ENCODE results near the gene ANKRD13C.

The ANKRD13C gene

GRCh38 chr1:70290218-70290617 is 64.3 kb downstream of the ANKRD13C start:
- TF ChIP-seq, protein P1, sequence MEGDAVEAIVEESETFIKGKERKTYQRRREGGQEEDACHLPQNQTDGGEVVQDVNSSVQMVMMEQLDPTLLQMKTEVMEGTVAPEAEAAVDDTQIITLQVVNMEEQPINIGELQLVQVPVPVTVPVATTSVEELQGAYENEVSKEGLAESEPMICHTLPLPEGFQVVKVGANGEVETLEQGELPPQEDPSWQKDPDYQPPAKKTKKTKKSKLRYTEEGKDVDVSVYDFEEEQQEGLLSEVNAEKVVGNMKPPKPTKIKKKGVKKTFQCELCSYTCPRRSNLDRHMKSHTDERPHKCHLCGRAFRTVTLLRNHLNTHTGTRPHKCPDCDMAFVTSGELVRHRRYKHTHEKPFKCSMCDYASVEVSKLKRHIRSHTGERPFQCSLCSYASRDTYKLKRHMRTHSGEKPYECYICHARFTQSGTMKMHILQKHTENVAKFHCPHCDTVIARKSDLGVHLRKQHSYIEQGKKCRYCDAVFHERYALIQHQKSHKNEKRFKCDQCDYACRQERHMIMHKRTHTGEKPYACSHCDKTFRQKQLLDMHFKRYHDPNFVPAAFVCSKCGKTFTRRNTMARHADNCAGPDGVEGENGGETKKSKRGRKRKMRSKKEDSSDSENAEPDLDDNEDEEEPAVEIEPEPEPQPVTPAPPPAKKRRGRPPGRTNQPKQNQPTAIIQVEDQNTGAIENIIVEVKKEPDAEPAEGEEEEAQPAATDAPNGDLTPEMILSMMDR (IDR thresholded peaks at IDR 0.05): no peak
- H3K79me2 ChIP-seq: no peaks in the 10 kb centered on the region
- no peaks in the 10 kb centered on the region for H3K4me1 ChIP-seq
- H3K27me3 ChIP-seq (ENCODE audit: control insufficient read depth, insufficient read depth, low read length): no peaks in the 10 kb centered on the region
- H3K36me3 ChIP-seq (ENCODE audit: control insufficient read depth, insufficient read depth, low read length): no peaks in the 10 kb centered on the region
- H3K4me3 ChIP-seq (ENCODE audit: low read depth, low read length): no peak overlapping the region
- no peak overlapping the region for H2AFZ ChIP-seq
- H3K9me3 ChIP-seq (ENCODE audit: control insufficient read depth, low read length): no peaks in the 10 kb centered on the region
- no peak overlapping the region for H3K9ac ChIP-seq
- no peak overlapping the region for H3K27ac ChIP-seq
- no peak overlapping the region for H3K4me2 ChIP-seq (ENCODE audit: low read length)

DNA sequence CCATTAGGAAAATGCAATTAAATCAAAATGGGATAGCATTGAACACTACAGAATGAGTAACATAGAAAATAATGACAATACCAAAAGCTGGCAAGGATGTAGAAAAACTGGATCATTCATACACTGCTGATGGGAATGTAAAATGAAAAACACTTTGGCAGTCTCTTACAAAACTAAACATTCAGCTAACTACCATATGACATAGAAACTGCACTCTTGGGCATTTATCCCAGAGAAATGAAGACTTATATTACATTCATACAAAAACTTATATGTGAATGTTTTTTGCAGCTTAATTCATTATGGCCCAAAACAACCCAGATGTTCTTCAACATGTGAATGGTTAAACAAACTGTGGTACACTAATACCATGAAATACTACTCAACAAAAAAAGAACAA is 66.4 kb downstream of the ANKRD13C start:
- no peaks in the 10 kb centered on the region for H3K79me2 ChIP-seq
- no peak overlapping the region for H3K4me3 ChIP-seq (ENCODE audit: low read depth, low read length)
- H3K27ac ChIP-seq: no peak overlapping the region
- no peak overlapping the region for H3K4me2 ChIP-seq (ENCODE audit: low read length)
- no peak overlapping the region for H2AFZ ChIP-seq
- no peaks in the 10 kb centered on the region for H3K36me3 ChIP-seq (ENCODE audit: control insufficient read depth, insufficient read depth, low read length)
- no peak overlapping the region for H3K9ac ChIP-seq
- H3K27me3 ChIP-seq (ENCODE audit: control insufficient read depth, insufficient read depth, low read length): no peaks in the 10 kb centered on the region
- no peaks in the 10 kb centered on the region for H3K4me1 ChIP-seq
- TF ChIP-seq, protein P1 (IDR thresholded peaks at IDR 0.05): no peak
- H3K9me3 ChIP-seq (ENCODE audit: control insufficient read depth, low read length): no peaks in the 10 kb centered on the region

DNA sequence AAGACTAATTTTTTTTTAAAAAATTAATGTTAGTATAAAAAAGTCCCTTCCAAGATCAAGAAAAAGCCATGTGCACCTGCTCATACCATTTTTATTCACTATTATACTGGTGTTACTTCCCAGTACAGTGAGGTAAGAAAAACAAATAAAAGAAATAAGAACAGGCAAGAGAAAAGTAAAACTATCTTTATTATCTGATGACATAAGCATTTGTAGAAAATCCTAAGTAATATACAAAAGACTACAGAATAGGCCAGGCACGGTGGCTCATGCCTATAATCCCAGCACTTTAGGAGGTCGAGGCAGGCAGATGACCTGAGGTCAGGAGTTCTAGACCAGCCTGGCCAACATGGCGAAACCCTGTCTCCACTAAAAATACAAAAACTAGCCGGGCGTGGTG is 68.1 kb downstream of the ANKRD13C start:
- no peak overlapping the region for H3K9ac ChIP-seq
- H3K27ac ChIP-seq: no peak overlapping the region
- H3K79me2 ChIP-seq: no peaks in the 10 kb centered on the region
- H3K4me3 ChIP-seq (ENCODE audit: low read depth, low read length): no peak overlapping the region
- H2AFZ ChIP-seq: no peak overlapping the region
- H3K4me2 ChIP-seq (ENCODE audit: low read length): no peak overlapping the region
- no peaks in the 10 kb centered on the region for H3K27me3 ChIP-seq (ENCODE audit: control insufficient read depth, insufficient read depth, low read length)
- H3K36me3 ChIP-seq (ENCODE audit: control insufficient read depth, insufficient read depth, low read length): no peaks in the 10 kb centered on the region
- H3K4me1 ChIP-seq: no peaks in the 10 kb centered on the region
- TF ChIP-seq, protein P1 (IDR thresholded peaks at IDR 0.05): no peak
- H3K9me3 ChIP-seq (ENCODE audit: control insufficient read depth, low read length): no peaks in the 10 kb centered on the region

- H3K27me3 ChIP-seq (ENCODE audit: control insufficient read depth, insufficient read depth, low read length): no peaks in the 10 kb centered on the region
- H3K4me2 ChIP-seq (ENCODE audit: low read length): no peak overlapping the region
- H3K9me3 ChIP-seq (ENCODE audit: control insufficient read depth, low read length): no peaks in the 10 kb centered on the region
- no peak overlapping the region for H3K9ac ChIP-seq
- H3K4me3 ChIP-seq (ENCODE audit: low read depth, low read length): no peak overlapping the region
- H3K4me1 ChIP-seq: no peaks in the 10 kb centered on the region
- no peaks in the 10 kb centered on the region for H3K36me3 ChIP-seq (ENCODE audit: control insufficient read depth, insufficient read depth, low read length)
- H3K27ac ChIP-seq: no peak overlapping the region
- TF ChIP-seq, protein P1 (IDR thresholded peaks at IDR 0.05): no peak
- no peaks in the 10 kb centered on the region for H3K79me2 ChIP-seq
- no peak overlapping the region for H2AFZ ChIP-seq
Measured at GRCh38 chr1:70284366-70284765, 70.2 kb downstream of the ANKRD13C start.

- H3K36me3 ChIP-seq (ENCODE audit: control insufficient read depth, insufficient read depth, low read length): no peaks in the 10 kb centered on the region
- H3K27ac ChIP-seq: no peak overlapping the region
- H3K4me3 ChIP-seq (ENCODE audit: low read depth, low read length): no peak overlapping the region
- no peak overlapping the region for H3K4me2 ChIP-seq (ENCODE audit: low read length)
- TF ChIP-seq, protein P1 (IDR thresholded peaks at IDR 0.05): no peak
- H3K4me1 ChIP-seq: no peaks in the 10 kb centered on the region
- H2AFZ ChIP-seq: no peak overlapping the region
- no peaks in the 10 kb centered on the region for H3K9me3 ChIP-seq (ENCODE audit: control insufficient read depth, low read length)
- H3K27me3 ChIP-seq (ENCODE audit: control insufficient read depth, insufficient read depth, low read length): no peaks in the 10 kb centered on the region
- H3K9ac ChIP-seq: no peak overlapping the region
- no peaks in the 10 kb centered on the region for H3K79me2 ChIP-seq
Measured at GRCh38 chr1:70278710-70279109, 75.8 kb downstream of the ANKRD13C start.
